Measurements from ENCODE around the gene NSUN7. TPM values are rescaled to one million over a fixed set of nuclear protein-coding genes. Genes with fewer than 3 reads are reported as not detected.

The NSUN7 gene
- total and polyA plus RNA-seq, 3 donors from 2014 or later: 18.7 to 41.1 (median 33.3) TPM

GRCh38 chr4:40838742-40839141 is 89.0 kb downstream of the NSUN7 start:
- no peaks in the 10 kb centered on the region for H3K27me3 ChIP-seq
- H3K36me3 ChIP-seq (ENCODE audit: low read depth, missing control alignments): no peaks in the 10 kb centered on the region
- TF ChIP-seq CTCF (IDR thresholded peaks at IDR 0.05) (no peak), POLR2A (IDR thresholded peaks at IDR 0.05) (no peak)
- 86 to 88% methylated on average over 4 of the region's 4 CpGs for WGBS, 2 donors
- peaks cover 8% of the 10 kb centered on the region for H3K4me1 ChIP-seq
- no peak for DNase-seq
- no peak overlapping the region for H3K4me3 ChIP-seq
- H3K27ac ChIP-seq: no peak overlapping the region
- intact Hi-C loops (cut with DNase I; ENCODE audit: low total_unique reads): no loop called here
- no peaks in the 10 kb centered on the region for H3K9me3 ChIP-seq

- intact Hi-C loops (cut with DNase I; ENCODE audit: low total_unique reads): no loop called here
- TF ChIP-seq CTCF (IDR thresholded peaks at IDR 0.05) (no peak), POLR2A (IDR thresholded peaks at IDR 0.05) (no peak)
- H3K27ac ChIP-seq: no peak overlapping the region
- no peaks in the 10 kb centered on the region for H3K9me3 ChIP-seq
- H3K27me3 ChIP-seq: no peaks in the 10 kb centered on the region
- no peak for DNase-seq
- peaks cover 8% of the 10 kb centered on the region for H3K4me1 ChIP-seq
- H3K4me3 ChIP-seq: no peak overlapping the region
- no peaks in the 10 kb centered on the region for H3K36me3 ChIP-seq (ENCODE audit: low read depth, missing control alignments)
- 84 to 93% methylated on average over 10 of the region's 10 CpGs for WGBS, 2 donors
Observed at GRCh38 chr4:40840255-40840984, 90.7 kb downstream of the NSUN7 start.

GRCh38 chr4:40840985-40841571 is 91.3 kb downstream of the NSUN7 start:
- intact Hi-C loops (cut with DNase I; ENCODE audit: low total_unique reads): no loop called here

GRCh38 chr4:40842318-40842717 is 92.6 kb downstream of the NSUN7 start:
- no peaks in the 10 kb centered on the region for H3K27me3 ChIP-seq
- H3K36me3 ChIP-seq (ENCODE audit: low read depth, missing control alignments): no peaks in the 10 kb centered on the region
- no peak for TF ChIP-seq CTCF (IDR thresholded peaks at IDR 0.05)
- no peak for TF ChIP-seq POLR2A (IDR thresholded peaks at IDR 0.05)
- peaks cover 8% of the 10 kb centered on the region for H3K4me1 ChIP-seq
- H3K27ac ChIP-seq: no peak overlapping the region
- 46 to 77% methylated on average over 13 of the region's 13 CpGs for WGBS, 2 donors
- no peaks in the 10 kb centered on the region for H3K9me3 ChIP-seq
- H3K4me3 ChIP-seq: no peak overlapping the region
- peak; percentile 31 for DNase-seq
- intact Hi-C loops (cut with DNase I; ENCODE audit: low total_unique reads): no loop called here

More at GRCh38 chr4:40840985-40841571, 91.3 kb downstream of the NSUN7 start:
- WGBS, 2 donors: 79 to 83% methylated on average over 7 of the region's 7 CpGs
- no peak overlapping the region for H3K27ac ChIP-seq
- peak; percentile 18 to 52 (median 52) for TF ChIP-seq CTCF (IDR thresholded peaks at IDR 0.05)
- TF ChIP-seq POLR2A (IDR thresholded peaks at IDR 0.05): no peak
- peaks cover 8% of the 10 kb centered on the region for H3K4me1 ChIP-seq
- DNase-seq: peak; percentile 94
- no peaks in the 10 kb centered on the region for H3K9me3 ChIP-seq
- H3K4me3 ChIP-seq: no peak overlapping the region
- H3K36me3 ChIP-seq (ENCODE audit: low read depth, missing control alignments): no peaks in the 10 kb centered on the region
- no peaks in the 10 kb centered on the region for H3K27me3 ChIP-seq

Measured in testis (tissue), 3 donors.